IMR-90 (cell line): ENCODE results near the gene ATP8B2.

Experiments
- BHLHE40 ChIP-seq: fragments of 150-350 bp; IDR thresholded peaks from 2 replicates; pipeline ENCODE4 v1.6.1; 2016; ENCODE audit warnings: mild to moderate bottlenecking, low read depth, low read length
- CEBPB ChIP-seq: IDR thresholded peaks from 2 replicates; pipeline ENCODE4 v1.6.1; 2012; ENCODE audit warnings: low read depth, low read length, improper control_type of control experiment
- FOS ChIP-seq: fragments of 150-350 bp; IDR thresholded peaks from 2 replicates; pipeline ENCODE4 v1.6.1; 2016; ENCODE audit warnings: low read depth, low read length
- MAFK ChIP-seq: IDR thresholded peaks from 2 replicates; pipeline ENCODE4 v1.6.1; 2012; ENCODE audit warnings: low read depth, low read length, improper control_type of control experiment
- POLR2A ChIP-seq: IDR thresholded peaks from 2 replicates; pipeline ENCODE4 v1.6.1; 2012; ENCODE audit warnings: mild to moderate bottlenecking, low read depth, low read length
- RAD21 ChIP-seq: IDR thresholded peaks from 2 replicates; pipeline ENCODE4 v1.6.1; 2012; ENCODE audit warnings: low read length, improper control_type of control experiment
- RCOR1 ChIP-seq: IDR thresholded peaks from 2 replicates; pipeline ENCODE4 v1.6.1; 2012; ENCODE audit warnings: mild to moderate bottlenecking, low read length, improper control_type of control experiment; ENCODE audit not compliant: insufficient replicate concordance
- RFX5 ChIP-seq: IDR thresholded peaks from 2 replicates; pipeline ENCODE4 v1.8.0; 2012; ENCODE audit warnings: low read depth, mild to moderate bottlenecking, low read length, moderate library complexity
- TF ChIP-seq, protein P1 (sequence below): conservative IDR thresholded peaks from 2 replicates; pipeline ENCODE4 v1.5.1; 2012; ENCODE audit warnings: mild to moderate bottlenecking, low read depth, low read length, improper control_type of control experiment
- TF ChIP-seq, protein P2 (sequence below): fragments of 150-350 bp; IDR thresholded peaks from 2 replicates; pipeline ENCODE4 v1.6.1; 2016; ENCODE audit warnings: low read depth, mild to moderate bottlenecking, low read length, moderate library complexity, borderline replicate concordance

DNA sequence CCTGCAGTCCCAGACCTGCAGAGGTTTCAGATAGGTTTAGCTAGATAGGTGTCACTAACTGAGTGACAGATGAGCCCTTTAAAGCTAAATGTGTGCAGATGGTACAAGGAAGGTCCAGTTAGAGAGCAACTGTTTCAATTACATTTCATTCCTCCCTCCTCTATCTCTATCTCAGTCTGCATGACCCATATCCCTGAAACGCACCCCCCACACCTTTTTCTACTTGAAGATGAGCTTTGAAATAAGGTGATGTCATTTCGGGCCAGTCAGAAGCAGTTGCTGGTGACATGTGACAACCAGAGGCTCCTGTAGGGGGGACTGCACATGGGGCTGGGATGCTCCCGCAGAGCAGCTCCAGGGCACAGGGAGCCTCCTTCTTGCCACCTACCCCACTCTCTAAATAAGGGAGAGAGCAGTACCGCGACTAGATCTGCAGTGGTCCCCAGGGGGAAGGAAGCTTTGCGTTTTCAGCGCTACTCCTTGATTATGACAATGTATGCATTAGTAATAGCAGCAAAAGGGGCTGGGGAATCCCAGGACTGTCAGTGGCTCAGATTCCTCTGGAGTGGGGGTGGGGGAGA lies 4.3 kb downstream of the ATP8B2 start:
- TF ChIP-seq RFX5 (no peak), POLR2A (no peak), RAD21 (no peak), MAFK (no peak), CEBPB (no peak), BHLHE40 (no peak), RCOR1 (no peak), FOS (no peak)
- TF ChIP-seq, protein P1, sequence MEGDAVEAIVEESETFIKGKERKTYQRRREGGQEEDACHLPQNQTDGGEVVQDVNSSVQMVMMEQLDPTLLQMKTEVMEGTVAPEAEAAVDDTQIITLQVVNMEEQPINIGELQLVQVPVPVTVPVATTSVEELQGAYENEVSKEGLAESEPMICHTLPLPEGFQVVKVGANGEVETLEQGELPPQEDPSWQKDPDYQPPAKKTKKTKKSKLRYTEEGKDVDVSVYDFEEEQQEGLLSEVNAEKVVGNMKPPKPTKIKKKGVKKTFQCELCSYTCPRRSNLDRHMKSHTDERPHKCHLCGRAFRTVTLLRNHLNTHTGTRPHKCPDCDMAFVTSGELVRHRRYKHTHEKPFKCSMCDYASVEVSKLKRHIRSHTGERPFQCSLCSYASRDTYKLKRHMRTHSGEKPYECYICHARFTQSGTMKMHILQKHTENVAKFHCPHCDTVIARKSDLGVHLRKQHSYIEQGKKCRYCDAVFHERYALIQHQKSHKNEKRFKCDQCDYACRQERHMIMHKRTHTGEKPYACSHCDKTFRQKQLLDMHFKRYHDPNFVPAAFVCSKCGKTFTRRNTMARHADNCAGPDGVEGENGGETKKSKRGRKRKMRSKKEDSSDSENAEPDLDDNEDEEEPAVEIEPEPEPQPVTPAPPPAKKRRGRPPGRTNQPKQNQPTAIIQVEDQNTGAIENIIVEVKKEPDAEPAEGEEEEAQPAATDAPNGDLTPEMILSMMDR = no peak
- TF ChIP-seq, protein P2, sequence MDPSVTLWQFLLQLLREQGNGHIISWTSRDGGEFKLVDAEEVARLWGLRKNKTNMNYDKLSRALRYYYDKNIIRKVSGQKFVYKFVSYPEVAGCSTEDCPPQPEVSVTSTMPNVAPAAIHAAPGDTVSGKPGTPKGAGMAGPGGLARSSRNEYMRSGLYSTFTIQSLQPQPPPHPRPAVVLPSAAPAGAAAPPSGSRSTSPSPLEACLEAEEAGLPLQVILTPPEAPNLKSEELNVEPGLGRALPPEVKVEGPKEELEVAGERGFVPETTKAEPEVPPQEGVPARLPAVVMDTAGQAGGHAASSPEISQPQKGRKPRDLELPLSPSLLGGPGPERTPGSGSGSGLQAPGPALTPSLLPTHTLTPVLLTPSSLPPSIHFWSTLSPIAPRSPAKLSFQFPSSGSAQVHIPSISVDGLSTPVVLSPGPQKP = no peak
